Spleen (tissue), 11 donors: ENCODE measurements around the gene PGGT1B. TPM values are rescaled to one million over a fixed set of nuclear protein-coding genes. Genes with fewer than 3 reads are reported as not detected.
A peak's percentile ranks its signal among the peaks of the same experiment; 100 is the strongest.

Experiments used
- DNase-seq: peaks from one replicate; pipeline ENCODE4 v3.0.0-alpha.2; 2020
- H3K27ac ChIP-seq, 8 donors: fragments of 200-600 bp; sonication (generic) in 7 of 8; 1 replicate in 4 of 8; 2 replicates in 4 of 8; pipeline versions ENCODE4 v1.5.0 to v1.8.0; 2016 to 2021; ENCODE audit warnings: inconsistent platforms in 4 of 8, mild to moderate bottlenecking in 4 of 8, moderate library complexity in 1 of 8
- H3K27me3 ChIP-seq, 7 donors: fragments of 200-600 bp; sonication (generic) in 6 of 7; replicated peaks in 1 of 7; 1 replicate in 4 of 7; 2 replicates in 3 of 7; pipeline versions ENCODE4 v1.5.0 to v1.8.0; 2016 to 2021; ENCODE audit warnings: inconsistent platforms in 3 of 7, mild to moderate bottlenecking in 1 of 7
- H3K36me3 ChIP-seq, 6 donors: fragments of 200-600 bp; sonication (generic) in 5 of 6; 1 replicate in 4 of 6; 2 replicates in 2 of 6; pipeline versions ENCODE4 v1.5.0 to v1.8.0; 2016 to 2021; ENCODE audit warnings: inconsistent platforms in 2 of 6
- H3K4me1 ChIP-seq, 6 donors: fragments of 200-600 bp; sonication (generic) in 5 of 6; 1 replicate in 3 of 6; 2 replicates in 3 of 6; pipeline versions ENCODE4 v1.5.0 to v1.8.0; 2016 to 2021; ENCODE audit warnings: inconsistent platforms in 3 of 6
- H3K4me3 ChIP-seq, 8 donors: fragments of 200-600 bp; sonication (generic) in 7 of 8; 1 replicate in 4 of 8; 2 replicates in 4 of 8; pipeline versions ENCODE4 v1.5.0 to v1.8.0; 2016 to 2021; ENCODE audit warnings: inconsistent platforms in 4 of 8, mild to moderate bottlenecking in 4 of 8, moderate library complexity in 2 of 8
- H3K9me3 ChIP-seq, 8 donors: fragments of 200-600 bp; sonication (generic) in 7 of 8; 1 replicate in 4 of 8; 2 replicates in 4 of 8; pipeline versions ENCODE4 v1.5.0 to v1.8.0; 2016 to 2021; ENCODE audit warnings: inconsistent platforms in 4 of 8
- CTCF ChIP-seq, 11 experiments: fragments of 200-600 bp in 7 of 11; fragments of 450-650 bp in 4 of 11; sonication (generic) in 4 of 11; IDR thresholded peaks in 8 of 11; conservative IDR thresholded peaks in 3 of 11; 1 replicate in 7 of 11; 2 replicates in 4 of 11; pipeline versions ENCODE4 v1.4.0 to v1.8.0; 2016 to 2021; ENCODE audit warnings: antibody characterized with exemption in 11 of 11, inconsistent platforms in 4 of 11, mild to moderate bottlenecking in 1 of 11
- POLR2A ChIP-seq, 3 donors: fragments of 450-650 bp; IDR thresholded peaks; one replicate each; pipeline ENCODE4 v1.5.1; 2017; ENCODE audit warnings: antibody characterized with exemption in 3 of 3, mild to moderate bottlenecking in 1 of 3
- POLR2AphosphoS5 ChIP-seq, 3 donors: sonication (generic); formaldehyde crosslinking; IDR thresholded peaks; one replicate each; pipeline ENCODE4 v1.5.1; 2017; ENCODE audit warnings: antibody characterized with exemption in 3 of 3
- WGBS, 5 donors: extraction: QIAGEN DNeasy Blood & Tissue Kit in 3 of 5; methylation state at CpG; one replicate each; pipeline versions ENCODE4 v1.1.5 to v1.1.7; 2013 to 2018; 5-methylcytosine and 5-hydroxymethylcytosine counted together
- intact Hi-C: fragments of 100-400 bp; cut with DNase I; formaldehyde crosslinking; loops from one replicate; pipeline ENCODE4 v1.15.0; 2023; ENCODE audit warnings: low total_unique reads
- polyA plus RNA-seq, 3 donors: library from polyadenylated mRNA; stranded (reverse); fragments of 200-250 nt; gene quantifications; one replicate each; pipeline ENCODE4 v1.2.1, GENCODE V29; 2013
- total RNA-seq, 7 donors: library from RNA; depleted of rRNA in 3 of 7; stranded (reverse); fragments of >200 nt in 3 of 7; fragmentation: NEBNext Ultra II Directional in 4 of 7; extraction: Animal tissue kit (Norgen Biotek cat#: 25700) in 4 of 7; gene quantifications; one replicate each; pipeline versions ENCODE4 v1.1.0 to v1.2.1, GENCODE V29; 2016 to 2021
- donor health status: healthy with polysubstance abuse.
- donor health status: DM: no; HTN: no; CAD: no; lungs with moderate emphysema.
- donor health status: DM: no; HTN: no; CAD: no.
- donor health status: Bipolar disorder and iron deficiency.
- donor health status: healthy.
- donor health status: DM: no; HTN: no; CAD: no.
- donor health status: DM: yes; HTN: yes; CAD: no.

PGGT1B gene
- total and polyA plus RNA-seq, 10 donors = 3.7 to 59.9 (median 26.8) TPM

GRCh38 chr5:115306011-115306536 is 43.4 kb upstream of the PGGT1B start:
- no peak overlapping the region for H3K4me3 ChIP-seq
- no peaks in the 10 kb centered on the region for H3K4me1 ChIP-seq
- TF ChIP-seq CTCF (IDR thresholded peaks at IDR 0.05 in 8 of 11, conservative IDR thresholded peaks at IDR 0.05 in 3 of 11) (no peak), POLR2A (IDR thresholded peaks at IDR 0.05) (no peak), POLR2AphosphoS5 (IDR thresholded peaks at IDR 0.05) (no peak)
- no peaks in the 10 kb centered on the region for H3K36me3 ChIP-seq
- no peaks in the 10 kb centered on the region for H3K9me3 ChIP-seq
- no peak overlapping the region for H3K27ac ChIP-seq
- peaks cover 0 to 14% (median 0%) of the 10 kb centered on the region in 7 donors for H3K27me3 ChIP-seq
- DNase-seq = no peak
- intact Hi-C loops = no loop called here
- 83 to 92% (median 90%) methylated on average over 1 of the region's 1 CpG for WGBS, 5 donors

GRCh38 chr5:115304496-115304895 is 41.8 kb upstream of the PGGT1B start:
- intact Hi-C loops = no loop called here
- Histone ChIP-seq H3K27ac (no peak overlapping the region), H3K4me3 (no peak overlapping the region), H3K9me3 (no peaks in the 10 kb centered on the region), H3K36me3 (no peaks in the 10 kb centered on the region), H3K27me3 (peaks cover 0 to 10% (median 0%) of the 10 kb centered on the region in 7 donors), H3K4me1 (no peaks in the 10 kb centered on the region)
- DNase-seq = no peak
- WGBS, 5 donors = 90 to 100% (median 96%) methylated on average over 1 of the region's 1 CpG
- no peak for TF ChIP-seq POLR2A (IDR thresholded peaks at IDR 0.05)
- no peak for TF ChIP-seq CTCF (IDR thresholded peaks at IDR 0.05 in 8 of 11, conservative IDR thresholded peaks at IDR 0.05 in 3 of 11)
- no peak for TF ChIP-seq POLR2AphosphoS5 (IDR thresholded peaks at IDR 0.05)

- TF ChIP-seq CTCF (IDR thresholded peaks at IDR 0.05 in 8 of 11, conservative IDR thresholded peaks at IDR 0.05 in 3 of 11) (no peak), POLR2AphosphoS5 (IDR thresholded peaks at IDR 0.05) (no peak), POLR2A (IDR thresholded peaks at IDR 0.05) (no peak)
- 65 to 79% (median 67%) methylated on average over 1 of the region's 1 CpG for WGBS, 5 donors
- no peak overlapping the region for H3K4me3 ChIP-seq
- intact Hi-C loops = no loop called here
- DNase-seq = no peak
- peaks cover 0 to 22% (median 15%) of the 10 kb centered on the region in 6 donors for H3K4me1 ChIP-seq
- no peaks in the 10 kb centered on the region for H3K36me3 ChIP-seq
- no peaks in the 10 kb centered on the region for H3K9me3 ChIP-seq
- no peak overlapping the region for H3K27ac ChIP-seq
- H3K27me3 ChIP-seq = no peaks in the 10 kb centered on the region
Observed at GRCh38 chr5:115298811-115299210, 36.1 kb upstream of the PGGT1B start.

- no peak for TF ChIP-seq CTCF (IDR thresholded peaks at IDR 0.05 in 8 of 11, conservative IDR thresholded peaks at IDR 0.05 in 3 of 11)
- no peak for TF ChIP-seq POLR2AphosphoS5 (IDR thresholded peaks at IDR 0.05)
- TF ChIP-seq POLR2A (IDR thresholded peaks at IDR 0.05) = no peak
- no peak for DNase-seq
- WGBS, 5 donors = 52 to 63% (median 60%) methylated on average over 5 of the region's 5 CpGs
- intact Hi-C loops = no loop called here
- H3K4me3 ChIP-seq = peak overlapping the region in 6 of 8 donors; percentile 84 to 98 (median 90)
- no peak overlapping the region for H3K27ac ChIP-seq
- H3K4me1 ChIP-seq = peaks cover 0 to 22% (median 15%) of the 10 kb centered on the region in 6 donors
- no peaks in the 10 kb centered on the region for H3K27me3 ChIP-seq
- H3K36me3 ChIP-seq = no peaks in the 10 kb centered on the region
- H3K9me3 ChIP-seq = peaks cover 0 to 9% (median 1%) of the 10 kb centered on the region in 8 donors
Observed at GRCh38 chr5:115297031-115297430, 34.4 kb upstream of the PGGT1B start.
